Central memory CD4-positive, alpha-beta T cell (primary cell): ENCODE measurements around the gene FLVCR2.

Source experiments
- DNase-seq: peaks from one replicate; pipeline ENCODE4 v3.0.0; 2022

FLVCR2 gene

GRCh38 chr14:75558440-75558839, 20.0 kb upstream of the FLVCR2 start:
- DNase-seq = no peak

- no peak for DNase-seq
These were observed 19.4 kb upstream of the FLVCR2 start for GRCh38 chr14:75559045-75559444.

- DNase-seq = no peak
These were observed 18.8 kb upstream of the FLVCR2 start for GRCh38 chr14:75559451-75560222.

GRCh38 chr14:75561013-75561432, 17.4 kb upstream of the FLVCR2 start:
- peak; percentile 28 for DNase-seq

- no peak for DNase-seq
These were observed 16.3 kb upstream of the FLVCR2 start for GRCh38 chr14:75562089-75562488.

GRCh38 chr14:75562489-75562888, 15.9 kb upstream of the FLVCR2 start:
- DNase-seq = no peak

GRCh38 chr14:75563931-75564330, 14.5 kb upstream of the FLVCR2 start:
- DNase-seq = no peak

GRCh38 chr14:75565056-75565455, 13.4 kb upstream of the FLVCR2 start:
- no peak for DNase-seq

GRCh38 chr14:75566321-75566720, 12.1 kb upstream of the FLVCR2 start:
- peak; percentile 69 for DNase-seq

GRCh38 chr14:75566752-75567151, 11.7 kb upstream of the FLVCR2 start:
- DNase-seq = no peak

- DNase-seq = no peak
These were observed 10.3 kb upstream of the FLVCR2 start for GRCh38 chr14:75568140-75568539.

GRCh38 chr14:75568791-75569190, 9.6 kb upstream of the FLVCR2 start:
- DNase-seq = no peak

- no peak for DNase-seq
These were observed 7.6 kb upstream of the FLVCR2 start for GRCh38 chr14:75570797-75571196.

GRCh38 chr14:75572104-75572503, 6.3 kb upstream of the FLVCR2 start:
- no peak for DNase-seq

- DNase-seq = no peak
These were observed 1.3 kb upstream of the FLVCR2 start for GRCh38 chr14:75577090-75577489.

- peak; percentile 54 for DNase-seq
These were observed 705 bp upstream of the FLVCR2 start for GRCh38 chr14:75577729-75578101.

- DNase-seq = no peak
These were observed 442 bp downstream of the FLVCR2 start for GRCh38 chr14:75578786-75579337.

- DNase-seq = no peak
These were observed 981 bp downstream of the FLVCR2 start for GRCh38 chr14:75579338-75579864.

- no peak for DNase-seq
These were observed 1.5 kb downstream of the FLVCR2 start for GRCh38 chr14:75579882-75580281.

GRCh38 chr14:75587388-75587787, 9.0 kb downstream of the FLVCR2 start:
- no peak for DNase-seq

GRCh38 chr14:75589931-75590330, 11.5 kb downstream of the FLVCR2 start:
- no peak for DNase-seq

- no peak for DNase-seq
These were observed 13.0 kb downstream of the FLVCR2 start for GRCh38 chr14:75591331-75591946.

- no peak for DNase-seq
These were observed 13.7 kb downstream of the FLVCR2 start for GRCh38 chr14:75591987-75592575.

GRCh38 chr14:75595226-75595625, 16.8 kb downstream of the FLVCR2 start:
- DNase-seq = no peak
